ENCODE data around the gene MYLIP. TPM values are rescaled to one million over a fixed set of nuclear protein-coding genes. Genes with fewer than 3 reads are reported as not detected.

The MYLIP gene
- total and polyA plus RNA-seq, 2 of the 13 experiments (the other 11 are each of a cell fraction or from before 2014, with no cell fraction given) = 3.4 to 10.8 TPM

GRCh38 chr6:16128759-16129622 lies at the start of gene MYLIP (continued):
- no peak; the same call in 1 of the 2 replicates for TF ChIP-seq ZNF12 (CRISPR knock-in tag; IDR thresholded peaks at IDR 0.05)
- no peak for TF ChIP-seq IRX3 (CRISPR knock-in tag; IDR thresholded peaks at IDR 0.05; ENCODE audit: borderline replicate concordance, low read depth)
- TF ChIP-seq NBN (conservative IDR thresholded peaks at IDR 0.05) = no peak
- no peak for TF ChIP-seq DDIT3 (CRISPR knock-in tag; IDR thresholded peaks at IDR 0.05)
- TF ChIP-seq ISX (CRISPR knock-in tag; conservative IDR thresholded peaks at IDR 0.05) = peak; percentile 74
- peak; percentile 87 for TF ChIP-seq RXRA (CRISPR knock-in tag; IDR thresholded peaks at IDR 0.05)
- peak; percentile 72; the same call in 1 of the 2 replicates for TF ChIP-seq ZKSCAN8 (CRISPR knock-in tag; IDR thresholded peaks at IDR 0.05; ENCODE audit: borderline replicate concordance)
- peak; percentile 62; the same call in 1 of the 2 replicates for TF ChIP-seq ZNF136 (CRISPR knock-in tag; IDR thresholded peaks at IDR 0.05; ENCODE audit: low read depth)
- TF ChIP-seq TFDP1 (CRISPR knock-in tag; IDR thresholded peaks at IDR 0.05; ENCODE audit: borderline replicate concordance) = peak; percentile 60; the same call in 1 of the 2 replicates
- TF ChIP-seq RNF219 (CRISPR knock-in tag; IDR thresholded peaks at IDR 0.05) = peak; percentile 59; the same call in 1 of the 2 replicates
- no peak for TF ChIP-seq PAF1 (CRISPR knock-in tag; IDR thresholded peaks at IDR 0.05)
- no peak for TF ChIP-seq ZNF282 (IDR thresholded peaks at IDR 0.05; ENCODE audit: partially characterized antibody)
- TF ChIP-seq EHMT2 (IDR thresholded peaks at IDR 0.05; ENCODE audit: borderline replicate concordance, low read depth, low read length) = no peak
- no peak; the same call in 1 of the 2 replicates for TF ChIP-seq HOXD1 (CRISPR knock-in tag; IDR thresholded peaks at IDR 0.05)
- no peak for TF ChIP-seq GLMP (CRISPR knock-in tag; IDR thresholded peaks at IDR 0.05; ENCODE audit: borderline replicate concordance)
- TF ChIP-seq PRDM10 (CRISPR knock-in tag; IDR thresholded peaks at IDR 0.05; ENCODE audit: low read depth) = peak; percentile 65; the same call in 1 of the 2 replicates
- TF ChIP-seq SKIL (CRISPR knock-in tag; IDR thresholded peaks at IDR 0.05; ENCODE audit: borderline replicate concordance) = no peak; the same call in 1 of the 2 replicates
